ENCODE results near the gene PUS3.
"Not testable (repeated sequence)": the region's sequence is repeated elsewhere in the genome, so short reads cannot be mapped to it uniquely, and the experiment has no call there.

The PUS3 gene

GRCh38 chr11:125916683-125917347 is 13.8 kb upstream of the PUS3 start:
- DNase-seq (ENCODE audit: low read depth): no peak

GRCh38 chr11:125914601-125915000 is 11.6 kb upstream of the PUS3 start:
- DNase-seq (ENCODE audit: low read depth): not testable (repeated sequence)

DNA sequence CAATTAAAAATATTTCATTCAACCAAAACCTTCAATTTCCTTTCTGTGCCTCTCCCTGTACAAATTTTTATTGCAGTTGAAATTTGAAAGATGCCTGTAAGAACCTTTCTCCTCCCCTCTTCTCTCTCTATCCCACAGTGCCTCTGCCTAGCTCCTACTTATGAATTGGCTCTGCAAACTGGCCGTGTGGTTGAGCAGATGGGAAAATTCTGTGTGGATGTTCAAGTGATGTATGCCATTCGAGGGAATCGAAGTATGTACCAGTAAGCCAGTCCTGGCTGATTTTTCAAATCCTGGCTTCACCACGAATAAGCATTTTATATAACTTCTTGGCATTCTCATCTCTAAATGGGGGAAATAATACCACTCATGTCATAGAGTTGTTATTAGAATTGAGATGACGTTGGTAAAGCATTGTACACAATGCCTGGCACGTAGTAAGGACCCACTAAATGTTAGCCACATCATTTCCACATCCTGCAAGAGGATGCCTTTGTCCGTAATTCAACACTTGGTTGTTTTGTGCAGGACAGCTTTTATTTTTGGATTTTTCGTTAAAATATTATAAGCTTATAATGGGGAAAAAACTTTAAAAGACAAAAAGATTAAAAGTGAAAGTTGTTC is 7.3 kb upstream of the PUS3 start:
- DNase-seq (ENCODE audit: low read depth): no peak

DNA sequence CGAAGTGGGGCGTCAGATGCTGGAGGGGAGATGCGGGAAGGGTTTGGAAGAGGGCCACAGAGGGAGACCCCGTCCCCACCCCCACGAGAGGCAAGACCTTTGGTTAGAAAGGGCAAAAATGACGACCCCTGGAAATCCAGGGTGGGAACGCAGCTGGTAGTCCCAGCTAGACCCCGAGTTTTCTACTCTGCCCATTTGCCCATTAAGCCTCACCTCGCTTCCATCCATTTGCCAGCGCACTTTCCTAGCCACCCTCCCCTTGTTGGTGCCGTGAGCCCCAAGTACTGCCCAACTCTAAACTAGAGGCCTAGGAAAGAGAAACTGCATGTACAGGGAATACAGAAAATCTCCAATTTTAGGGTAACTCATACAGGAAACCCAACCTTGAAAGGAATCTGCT is 1.7 kb upstream of the PUS3 start:
- no peak for DNase-seq (ENCODE audit: low read depth)

- DNase-seq (ENCODE audit: low read depth): no peak
Measured at GRCh38 chr11:125903711-125904659, 979 bp upstream of the PUS3 start, which contains the start of gene DDX25. Gene DDX25, plus strand, starts transcription at chr11:125904508. Its CDS starts 10 bp downstream, at chr11:125904518.

- DNase-seq (ENCODE audit: low read depth): no peak
Measured at GRCh38 chr11:125902277-125902926, 604 bp downstream of the PUS3 start.

DNA sequence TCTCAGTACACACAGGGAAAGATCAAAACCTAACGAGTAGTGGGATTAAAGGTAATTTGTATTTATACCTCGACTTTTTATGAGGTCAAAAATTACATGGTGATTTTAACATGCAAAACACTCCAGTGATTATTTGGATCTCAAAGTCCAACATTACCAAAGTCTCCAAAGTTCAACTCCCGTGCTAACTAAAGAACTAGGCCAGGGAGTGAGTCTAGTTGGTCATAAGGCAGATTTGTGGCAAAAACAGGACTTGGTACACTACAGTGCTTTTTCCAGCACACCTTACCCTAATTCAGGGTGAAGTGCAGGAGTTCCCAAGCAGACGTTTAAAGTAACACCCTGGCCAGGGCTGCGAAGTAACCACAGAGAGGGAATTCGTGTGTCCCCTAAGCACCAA is 1.1 kb downstream of the PUS3 start:
- no peak for DNase-seq (ENCODE audit: low read depth)

DNA sequence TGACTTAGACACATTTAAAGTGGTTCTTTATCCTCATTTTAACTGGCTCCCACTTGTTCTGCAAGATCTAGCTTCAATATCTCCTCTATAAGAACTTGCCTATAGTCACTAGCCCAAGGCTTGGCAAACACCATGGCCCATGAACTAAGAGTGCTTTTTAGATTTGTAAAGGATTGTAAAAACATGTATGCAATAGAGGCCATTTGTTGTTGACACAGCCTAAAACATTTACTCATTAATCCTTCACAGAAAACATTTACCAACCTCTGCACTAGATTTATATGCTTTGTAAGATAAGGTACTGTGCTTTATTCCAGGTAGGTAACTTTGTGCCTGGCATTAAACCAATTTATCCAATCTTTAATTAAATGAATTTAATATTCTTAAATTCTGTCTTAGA is 10.0 kb downstream of the PUS3 start:
- DNase-seq (ENCODE audit: low read depth): no peak

DNA sequence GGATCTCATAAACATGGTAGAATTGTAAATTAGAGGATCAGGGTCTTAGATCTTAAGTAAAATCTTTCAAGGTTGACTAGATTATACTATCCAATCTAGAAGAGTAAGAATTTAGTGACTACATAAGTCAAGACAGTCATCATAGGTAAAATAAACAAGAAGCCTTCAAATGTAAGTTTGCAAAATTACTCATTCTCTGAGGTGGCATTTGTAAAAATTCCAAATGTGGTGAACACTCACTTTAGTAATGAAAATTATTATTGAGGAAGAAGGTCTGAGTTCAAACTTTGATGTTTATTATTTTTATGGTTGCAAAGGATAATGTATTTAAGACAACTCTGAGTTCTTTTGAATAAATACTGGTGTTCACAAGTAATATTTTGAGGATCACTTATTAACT is 10.9 kb downstream of the PUS3 start:
- peak; percentile 67 for DNase-seq (ENCODE audit: low read depth)

DNA sequence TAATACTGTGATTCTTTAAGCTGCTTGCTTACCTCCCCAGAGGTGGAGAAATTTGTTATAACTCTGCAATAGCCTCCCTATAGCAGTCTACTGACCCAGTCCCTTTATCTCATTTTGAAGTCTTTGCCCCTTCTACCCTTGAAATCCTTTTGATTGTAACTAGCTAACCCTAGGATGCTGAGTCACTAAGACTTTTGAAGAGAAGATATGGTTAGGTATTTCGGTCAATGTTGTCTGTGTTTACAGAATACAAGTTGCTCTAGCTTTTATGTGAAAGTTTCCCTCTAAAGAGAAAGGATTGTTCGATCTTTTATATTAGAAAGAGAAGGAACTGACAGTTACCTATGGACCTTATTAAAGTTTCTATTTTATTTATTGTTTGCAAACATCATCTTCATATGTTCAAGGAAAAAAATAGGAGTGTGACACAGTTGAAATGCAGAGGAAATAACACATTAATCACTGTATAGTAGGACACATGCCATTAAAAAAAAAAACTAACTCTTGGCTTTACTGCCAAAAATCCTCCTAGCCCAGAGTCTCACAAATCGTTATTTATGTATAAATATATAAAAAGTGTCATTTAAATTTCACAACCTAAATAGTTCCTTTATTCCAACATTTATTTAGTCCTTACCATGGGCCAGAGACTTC is 12.4 kb downstream of the PUS3 start:
- DNase-seq (ENCODE audit: low read depth): peak; percentile 38

GRCh38 chr11:125887373-125888324 is 15.4 kb downstream of the PUS3 start, which contains the start of gene HYLS1:
Gene HYLS1, plus strand, starts transcription at chr11:125887668. Its CDS starts 11,701 bp downstream, at chr11:125899369.
- peak; percentile 98 for DNase-seq (ENCODE audit: low read depth)

GRCh38 chr11:125886997-125887372 is 16.0 kb downstream of the PUS3 start:
- DNase-seq (ENCODE audit: low read depth): peak; percentile 53

DNA sequence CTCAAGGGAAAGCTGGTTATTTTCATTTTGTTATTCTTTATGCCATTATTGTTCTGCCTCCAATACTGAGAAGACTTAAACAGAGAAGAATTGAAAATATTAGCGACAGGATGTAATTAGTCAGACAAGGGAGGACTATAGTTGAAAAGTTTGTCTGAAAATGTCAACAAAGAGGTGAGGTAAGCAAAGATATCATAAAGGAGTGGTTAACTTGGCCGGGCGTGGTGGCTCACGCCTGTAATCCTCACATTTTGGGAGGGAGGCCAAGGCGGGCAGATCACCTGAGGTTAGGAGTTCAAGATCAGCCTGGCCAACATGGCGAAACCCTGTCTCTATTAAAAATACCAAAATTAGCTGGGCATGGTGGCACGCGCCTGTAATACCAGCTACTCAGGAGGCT is 19.6 kb downstream of the PUS3 start:
- no peak for DNase-seq (ENCODE audit: low read depth)

DNA sequence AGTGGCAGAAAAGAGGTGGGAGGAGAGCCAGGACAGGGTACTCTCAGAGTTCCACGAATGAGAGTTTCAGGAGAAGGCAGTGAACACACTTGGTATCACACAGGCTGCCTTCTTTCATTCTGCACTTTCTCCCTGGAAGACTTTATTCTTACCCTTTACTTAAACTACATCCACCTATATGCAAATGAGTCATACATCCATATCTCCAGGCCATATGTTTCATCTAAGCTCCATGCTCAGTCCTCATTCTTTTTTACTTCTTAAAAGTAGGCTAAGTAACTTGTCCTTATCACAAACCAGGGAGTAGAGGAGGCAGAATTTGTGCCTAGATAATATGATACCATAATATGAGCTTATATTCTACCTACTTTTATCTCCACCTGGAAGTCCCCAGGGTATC is 21.7 kb downstream of the PUS3 start:
- no peak for DNase-seq (ENCODE audit: low read depth)

DNA sequence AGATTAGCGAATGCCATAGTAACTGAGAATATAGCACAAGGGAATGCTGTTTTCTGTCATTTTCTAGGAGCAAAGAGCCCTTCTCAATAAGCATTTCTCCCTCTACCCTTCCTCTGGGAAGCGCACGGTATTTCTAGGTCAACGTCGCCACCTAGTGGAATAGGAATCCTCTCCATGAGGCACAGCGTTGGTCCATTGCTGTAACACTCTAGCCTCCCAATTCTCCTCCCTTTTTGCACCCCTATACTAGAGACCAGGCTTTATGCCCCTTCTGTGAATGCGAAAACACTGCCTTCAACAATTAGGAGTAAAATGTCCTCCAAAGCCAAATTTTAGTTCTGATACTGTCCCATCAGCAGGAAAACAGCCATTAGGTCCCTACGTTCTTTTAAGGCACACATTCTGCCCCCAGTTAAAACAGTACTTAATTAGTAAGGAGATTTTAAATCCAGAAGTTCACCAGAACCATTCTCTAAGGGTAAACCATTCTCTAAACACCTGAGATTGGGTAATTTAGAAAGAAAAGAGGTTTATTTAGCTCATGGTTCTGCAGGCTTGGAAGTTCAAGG is 28.4 kb downstream of the PUS3 start:
- peak; percentile 74 for DNase-seq (ENCODE audit: low read depth)

- DNase-seq (ENCODE audit: low read depth): no peak
Measured at GRCh38 chr11:125873881-125874555, 29.0 kb downstream of the PUS3 start.

- DNase-seq (ENCODE audit: low read depth): no peak
Measured at GRCh38 chr11:125872138-125872491, 30.9 kb downstream of the PUS3 start.

- DNase-seq (ENCODE audit: low read depth): peak; percentile 49
Measured at GRCh38 chr11:125871391-125872137, 31.4 kb downstream of the PUS3 start.

- DNase-seq (ENCODE audit: low read depth): no peak
Measured at GRCh38 chr11:125869521-125869920, 33.5 kb downstream of the PUS3 start.

Data from EH (cell line).